Keratinocyte (primary cell): ENCODE measurements around the gene NIF3L1.

Experiments used
- CTCF ChIP-seq, 3 experiments: IDR thresholded peaks in 1 of 3; conservative IDR thresholded peaks in 1 of 3; optimal IDR thresholded peaks in 1 of 3; 2 replicates in 2 of 3; 3 replicates in 1 of 3; pipeline versions ENCODE3 to v1.5.1; 2011; ENCODE audit warnings: low read length in 3 of 3, mild to moderate bottlenecking in 3 of 3, moderate library complexity in 2 of 3, control low read depth in 1 of 3, inconsistent platforms in 1 of 3; ENCODE audit not compliant: insufficient read depth in 2 of 3; ENCODE audit errors: extremely low read depth in 1 of 3
- EZH2 ChIP-seq: IDR thresholded peaks from one replicate; pipeline ENCODE4 v1.6.1; 2012; ENCODE audit warnings: inconsistent platforms, mild to moderate bottlenecking, low read length, moderate library complexity

- TF ChIP-seq CTCF (optimal IDR thresholded peaks at IDR 0.05 in 1 of 3, IDR thresholded peaks at IDR 0.05 in 1 of 3, conservative IDR thresholded peaks at IDR 0.05 in 1 of 3; ENCODE audit: extremely low read depth in 1 of 3, insufficient read depth in 2 of 3, low read length in 3 of 3) = no peak
- no peak for TF ChIP-seq EZH2
Observed at GRCh38 chr2:200850512-200851256, 38.5 kb upstream of the NIF3L1 start.
